Neural cell (in vitro differentiated cells): ENCODE measurements around the gene ARPC5.

Experiments used
- EP300 ChIP-seq: fragments of 450-650 bp; conservative IDR thresholded peaks from 2 replicates; pipeline ENCODE4 v1.6.1; 2014; ENCODE audit warnings: antibody characterized with exemption, mild to moderate bottlenecking, moderate library complexity; ENCODE audit not compliant: poor library complexity, severe bottlenecking
- EZH2 ChIP-seq: fragments of 200-600, 300-800 bp; shearing (Covaris generic), sonication (generic); IDR thresholded peaks from 2 replicates; pipeline ENCODE4 v1.6.1; 2014; ENCODE audit warnings: antibody characterized with exemption, low read length, borderline replicate concordance, mild to moderate bottlenecking; ENCODE audit not compliant: insufficient read depth, poor library complexity, severe bottlenecking
- MXI1 ChIP-seq: fragments of 450-650 bp; conservative IDR thresholded peaks from 2 replicates; pipeline ENCODE4 v1.6.1; 2014; ENCODE audit warnings: antibody characterized with exemption, mild to moderate bottlenecking; ENCODE audit not compliant: poor library complexity, severe bottlenecking
- RAD21 ChIP-seq: fragments of 450-650 bp; conservative IDR thresholded peaks from 2 replicates; pipeline ENCODE4 v1.6.1; 2014; ENCODE audit warnings: antibody characterized with exemption, mild to moderate bottlenecking, moderate library complexity
- TF ChIP-seq, protein P1 (sequence below): fragments of 450-650 bp; IDR thresholded peaks from 2 replicates; pipeline ENCODE4 v1.5.1; 2014; ENCODE audit warnings: antibody characterized with exemption, mild to moderate bottlenecking, moderate library complexity; ENCODE audit not compliant: poor library complexity, severe bottlenecking

- TF ChIP-seq, protein P1, sequence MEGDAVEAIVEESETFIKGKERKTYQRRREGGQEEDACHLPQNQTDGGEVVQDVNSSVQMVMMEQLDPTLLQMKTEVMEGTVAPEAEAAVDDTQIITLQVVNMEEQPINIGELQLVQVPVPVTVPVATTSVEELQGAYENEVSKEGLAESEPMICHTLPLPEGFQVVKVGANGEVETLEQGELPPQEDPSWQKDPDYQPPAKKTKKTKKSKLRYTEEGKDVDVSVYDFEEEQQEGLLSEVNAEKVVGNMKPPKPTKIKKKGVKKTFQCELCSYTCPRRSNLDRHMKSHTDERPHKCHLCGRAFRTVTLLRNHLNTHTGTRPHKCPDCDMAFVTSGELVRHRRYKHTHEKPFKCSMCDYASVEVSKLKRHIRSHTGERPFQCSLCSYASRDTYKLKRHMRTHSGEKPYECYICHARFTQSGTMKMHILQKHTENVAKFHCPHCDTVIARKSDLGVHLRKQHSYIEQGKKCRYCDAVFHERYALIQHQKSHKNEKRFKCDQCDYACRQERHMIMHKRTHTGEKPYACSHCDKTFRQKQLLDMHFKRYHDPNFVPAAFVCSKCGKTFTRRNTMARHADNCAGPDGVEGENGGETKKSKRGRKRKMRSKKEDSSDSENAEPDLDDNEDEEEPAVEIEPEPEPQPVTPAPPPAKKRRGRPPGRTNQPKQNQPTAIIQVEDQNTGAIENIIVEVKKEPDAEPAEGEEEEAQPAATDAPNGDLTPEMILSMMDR = no peak
- TF ChIP-seq MXI1 = no peak
- TF ChIP-seq EZH2 = no peak
- TF ChIP-seq EP300 = no peak
- no peak for TF ChIP-seq RAD21
Measured at GRCh38 chr1:183652107-183652506, 16.5 kb upstream of the ARPC5 start.
